GM18499 (cell line): ENCODE measurements around the gene SLC39A11.
"Not testable (repeated sequence)": the region's sequence is repeated elsewhere in the genome, so short reads cannot be mapped to it uniquely, and the experiment has no call there.

ENCODE experiments used
- ATAC-seq: cut with Tn5 transposase; IDR thresholded peaks from one replicate; pipeline ENCODE4 v1.9.1; 2021; ENCODE audit warnings: moderate number of reproducible peaks; ENCODE audit not compliant: insufficient read depth, unreplicated experiment

Gene SLC39A11

GRCh38 chr17:72657467-72658317 is 434.8 kb downstream of the SLC39A11 start:
- no peak for ATAC-seq

GRCh38 chr17:72656130-72656763 is 436.2 kb downstream of the SLC39A11 start:
- no peak for ATAC-seq

GRCh38 chr17:72654706-72655105 is 437.8 kb downstream of the SLC39A11 start:
- ATAC-seq = no peak

GRCh38 chr17:72651988-72652387 is 440.5 kb downstream of the SLC39A11 start:
- ATAC-seq = no peak

GRCh38 chr17:72648702-72649101 is 443.8 kb downstream of the SLC39A11 start:
- no peak for ATAC-seq

GRCh38 chr17:72646176-72646575 is 446.3 kb downstream of the SLC39A11 start:
- ATAC-seq = no peak

- no peak for ATAC-seq
Observed at GRCh38 chr17:72644492-72644891, 448.0 kb downstream of the SLC39A11 start.

GRCh38 chr17:72643575-72644216 is 448.8 kb downstream of the SLC39A11 start:
- no peak for ATAC-seq

GRCh38 chr17:72642720-72643119 is 449.8 kb downstream of the SLC39A11 start:
- ATAC-seq = no peak

GRCh38 chr17:72640415-72641165 is 451.9 kb downstream of the SLC39A11 start:
- no peak for ATAC-seq

- no peak for ATAC-seq
Observed at GRCh38 chr17:72639711-72640110, 452.8 kb downstream of the SLC39A11 start.

GRCh38 chr17:72638932-72639331 is 453.6 kb downstream of the SLC39A11 start:
- ATAC-seq = not testable (repeated sequence)

- ATAC-seq = no peak
Observed at GRCh38 chr17:72635034-72635635, 457.4 kb downstream of the SLC39A11 start.

- ATAC-seq = no peak
Observed at GRCh38 chr17:72634621-72635020, 457.9 kb downstream of the SLC39A11 start.

GRCh38 chr17:72631949-72632684 is 460.4 kb downstream of the SLC39A11 start:
- no peak for ATAC-seq

- no peak for ATAC-seq
Observed at GRCh38 chr17:72631568-72631948, 460.9 kb downstream of the SLC39A11 start.

GRCh38 chr17:72624652-72625051 is 467.8 kb downstream of the SLC39A11 start:
- no peak for ATAC-seq

- ATAC-seq = no peak
Observed at GRCh38 chr17:72624226-72624625, 468.3 kb downstream of the SLC39A11 start.

- ATAC-seq = no peak
Observed at GRCh38 chr17:72622661-72623433, 469.6 kb downstream of the SLC39A11 start.
